HG03280 (cell line): Measurements from ENCODE around the gene AASDHPPT.
"Not testable (repeated sequence)": the region's sequence is repeated elsewhere in the genome, so short reads cannot be mapped to it uniquely, and the experiment has no call there.

ENCODE experiments used
- ATAC-seq: cut with Tn5 transposase; IDR thresholded peaks from one replicate; pipeline ENCODE4 v1.9.1; 2021; ENCODE audit warnings: mild to moderate bottlenecking, moderate library complexity; ENCODE audit not compliant: unreplicated experiment

Gene AASDHPPT

DNA sequence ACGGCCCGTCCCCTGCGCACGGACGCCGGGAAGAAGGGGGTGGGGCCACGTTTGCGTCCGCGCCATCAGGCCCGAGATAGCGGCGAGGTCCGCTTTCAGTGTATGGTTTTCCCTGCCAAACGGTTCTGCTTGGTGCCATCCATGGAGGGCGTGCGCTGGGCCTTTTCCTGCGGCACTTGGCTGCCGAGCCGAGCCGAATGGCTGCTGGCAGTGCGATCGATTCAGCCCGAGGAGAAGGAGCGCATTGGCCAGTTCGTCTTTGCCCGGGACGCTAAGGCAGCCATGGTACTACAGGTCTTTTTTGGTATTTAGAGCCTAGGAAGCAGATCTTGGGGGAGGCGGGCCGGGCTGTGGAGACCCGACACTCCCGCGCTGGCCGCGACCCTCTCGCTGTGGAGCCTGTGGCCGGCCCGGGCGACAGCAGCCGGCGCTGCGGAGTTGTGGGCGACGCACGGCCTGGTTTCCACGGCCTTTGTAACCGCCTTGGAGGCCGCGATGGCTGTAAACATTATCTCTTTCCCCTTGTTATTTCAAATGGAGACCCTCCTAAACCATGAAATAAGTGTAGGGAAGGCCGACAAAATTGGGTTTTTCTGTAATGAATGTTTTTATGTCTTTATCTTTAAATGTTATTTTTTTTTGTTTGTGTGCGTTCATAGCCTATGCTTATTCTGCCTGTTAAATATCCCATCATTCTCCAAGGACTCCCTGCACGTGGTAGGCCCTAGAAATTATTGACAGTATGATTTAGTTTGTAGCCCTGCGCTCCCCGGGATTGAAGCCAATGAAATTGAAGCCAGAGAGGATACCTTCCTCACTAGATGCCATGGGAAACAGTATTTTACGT lies at the start of gene AASDHPPT:
TSS of gene AASDHPPT (plus strand) at position 54 of the 847 bp plus-strand sequence. CDS start at position 103, 49 bp downstream.
- ATAC-seq, result peak; percentile 16

GRCh38 chr11:106030609-106031008 lies 46.9 kb upstream of the AASDHPPT start:
- ATAC-seq, result no peak

- ATAC-seq, result no peak
Measured at GRCh38 chr11:106031202-106031810, 46.2 kb upstream of the AASDHPPT start.

GRCh38 chr11:106031936-106032335 lies 45.5 kb upstream of the AASDHPPT start:
- ATAC-seq, result no peak

DNA sequence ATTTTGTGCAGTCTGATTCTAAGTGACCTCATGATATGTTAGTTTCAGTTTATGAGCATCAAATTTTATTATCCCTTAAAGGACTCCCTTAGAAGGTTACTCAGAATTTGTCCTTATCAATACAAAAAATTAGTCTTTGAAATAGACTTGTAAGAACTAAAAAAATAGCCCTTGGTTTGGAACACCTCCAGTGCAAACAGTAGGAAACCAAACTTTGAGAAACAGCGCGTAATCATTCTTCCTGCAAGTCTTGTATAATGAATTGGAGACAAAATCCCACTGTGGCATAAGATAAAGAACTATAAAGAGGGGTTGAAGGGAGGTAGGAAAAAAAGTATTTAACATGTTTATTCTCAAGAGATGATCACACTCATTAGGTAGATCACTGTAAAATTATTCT lies 44.6 kb upstream of the AASDHPPT start:
- ATAC-seq, result no peak

- no peak for ATAC-seq
Measured at GRCh38 chr11:106043540-106043939, 33.9 kb upstream of the AASDHPPT start.

DNA sequence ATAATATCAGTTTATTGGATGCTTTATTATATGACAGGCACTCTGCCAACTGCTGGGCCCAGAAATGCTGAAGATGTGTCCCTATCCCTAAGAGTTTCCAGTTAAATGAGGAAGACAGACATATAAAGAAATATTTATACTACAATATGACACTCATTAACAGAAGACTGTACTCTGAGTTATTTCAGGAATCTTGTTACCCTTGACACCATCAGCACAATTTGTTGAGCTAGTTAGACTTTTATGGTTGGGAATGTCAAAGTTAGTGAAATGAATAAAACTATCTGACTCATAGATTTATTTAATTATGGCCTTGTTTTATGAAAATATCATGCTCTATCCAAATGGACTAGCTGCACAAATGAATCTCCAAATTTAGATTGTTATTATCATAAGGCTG lies 29.8 kb upstream of the AASDHPPT start:
- no peak for ATAC-seq

- no peak for ATAC-seq
Measured at GRCh38 chr11:106049727-106050476, 27.6 kb upstream of the AASDHPPT start.

- ATAC-seq, result no peak
Measured at GRCh38 chr11:106051103-106051502, 26.4 kb upstream of the AASDHPPT start.

GRCh38 chr11:106058377-106058776 lies 19.1 kb upstream of the AASDHPPT start:
- not testable (repeated sequence) for ATAC-seq

- ATAC-seq, result no peak
Measured at GRCh38 chr11:106059617-106060016, 17.8 kb upstream of the AASDHPPT start.

- no peak for ATAC-seq
Measured at GRCh38 chr11:106061249-106061784, 16.1 kb upstream of the AASDHPPT start.

- ATAC-seq, result no peak
Measured at GRCh38 chr11:106061954-106062949, 15.2 kb upstream of the AASDHPPT start.

DNA sequence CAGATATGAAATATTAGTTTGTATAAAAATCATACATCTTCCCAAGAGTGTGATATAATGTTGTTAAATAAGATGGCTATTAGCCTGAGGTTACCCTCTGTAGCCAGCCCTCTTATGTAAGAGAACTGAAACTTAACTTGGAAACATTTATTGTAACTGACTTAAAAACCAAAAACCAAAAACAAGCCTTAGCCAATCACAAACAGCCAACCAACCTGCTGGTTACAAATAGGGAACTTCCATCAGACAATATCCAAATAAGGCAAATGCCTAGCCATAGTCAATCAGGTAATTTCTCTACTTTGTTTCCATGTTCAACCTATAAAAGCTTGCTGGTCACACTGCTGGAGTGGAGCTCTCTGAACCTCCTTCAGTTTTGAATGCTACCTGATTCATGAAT lies 14.5 kb upstream of the AASDHPPT start:
- no peak for ATAC-seq

DNA sequence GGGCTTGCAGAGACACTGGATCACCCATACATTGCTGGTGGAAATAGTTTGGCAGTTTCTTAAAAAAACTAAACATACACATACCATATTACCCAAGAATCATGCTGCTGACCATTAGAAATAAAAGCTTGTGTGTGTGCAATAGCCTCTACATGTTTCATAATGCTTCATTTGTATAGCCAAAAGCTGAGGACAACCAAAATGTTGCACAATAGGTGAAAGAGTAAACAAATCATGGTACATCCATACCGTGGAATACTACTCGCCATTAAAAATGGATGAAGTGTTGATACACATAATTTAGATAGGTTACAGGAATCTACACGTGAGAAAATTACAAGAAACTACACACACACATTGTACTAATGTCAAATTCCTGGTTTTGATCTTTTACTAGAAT lies 6.9 kb upstream of the AASDHPPT start:
- ATAC-seq, result no peak

- ATAC-seq, result no peak
Measured at GRCh38 chr11:106072804-106073203, 4.7 kb upstream of the AASDHPPT start.

- ATAC-seq, result no peak
Measured at GRCh38 chr11:106076171-106076918, 1.1 kb upstream of the AASDHPPT start.

- ATAC-seq, result peak; percentile 96
Measured at GRCh38 chr11:106076919-106077608, 398 bp upstream of the AASDHPPT start, which contains the start of gene KBTBD3. Gene KBTBD3, minus strand, starts transcription at chr11:106077347. Its CDS starts 18,250 bp downstream, at chr11:106059097.

GRCh38 chr11:106082096-106082495 lies 4.6 kb downstream of the AASDHPPT start:
- ATAC-seq, result no peak
